ENCODE data around the gene CD22.

- TF ChIP-seq CTCF (optimal IDR thresholded peaks at IDR 0.05 in 1 of 3, IDR thresholded peaks at IDR 0.05 in 1 of 3, conservative IDR thresholded peaks at IDR 0.05 in 1 of 3; ENCODE audit: extremely low read depth in 1 of 3, insufficient read depth in 2 of 3, low read length in 3 of 3) (no peak), EZH2 (IDR thresholded peaks at IDR 0.05; ENCODE audit: low read length) (no peak)
Observed at GRCh38 chr19:35360880-35361420, 32.0 kb downstream of the CD22 start.

Data from keratinocyte (primary cell).